Measurements from ENCODE around the gene SLC4A7.

DNA sequence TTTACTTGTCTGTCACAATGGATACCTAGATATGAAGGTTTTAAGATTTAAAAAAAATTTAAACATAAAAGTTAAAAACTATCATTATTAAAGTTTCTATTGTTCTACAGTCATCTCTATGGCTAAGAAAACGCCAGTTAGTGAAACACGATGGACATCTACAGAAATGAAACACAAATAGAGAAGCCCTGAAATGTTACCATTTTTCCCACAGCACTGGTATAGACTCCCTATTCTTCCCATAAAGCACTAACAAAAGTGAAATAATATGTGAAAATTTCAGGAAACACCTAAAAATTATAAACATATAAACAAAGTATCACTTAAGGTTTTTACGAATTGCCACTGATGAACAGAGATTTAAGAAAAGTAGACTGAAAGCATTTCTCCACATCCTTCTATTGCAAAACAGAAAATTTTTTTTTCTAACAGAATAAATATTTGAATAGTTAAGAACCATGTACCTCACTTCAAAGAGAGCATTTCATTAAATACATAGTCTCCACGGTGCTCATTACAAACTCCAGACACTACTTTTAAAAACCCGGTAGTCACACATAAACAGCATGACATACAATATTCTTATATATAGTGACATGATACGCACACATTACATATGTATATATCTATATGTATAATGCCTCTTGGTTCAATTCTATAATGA is 107.9 kb downstream of the SLC4A7 start:
- TF ChIP-seq MTA2 (IDR thresholded peaks at IDR 0.05; ENCODE audit: low read depth): no peak
- TF ChIP-seq, protein P1, sequence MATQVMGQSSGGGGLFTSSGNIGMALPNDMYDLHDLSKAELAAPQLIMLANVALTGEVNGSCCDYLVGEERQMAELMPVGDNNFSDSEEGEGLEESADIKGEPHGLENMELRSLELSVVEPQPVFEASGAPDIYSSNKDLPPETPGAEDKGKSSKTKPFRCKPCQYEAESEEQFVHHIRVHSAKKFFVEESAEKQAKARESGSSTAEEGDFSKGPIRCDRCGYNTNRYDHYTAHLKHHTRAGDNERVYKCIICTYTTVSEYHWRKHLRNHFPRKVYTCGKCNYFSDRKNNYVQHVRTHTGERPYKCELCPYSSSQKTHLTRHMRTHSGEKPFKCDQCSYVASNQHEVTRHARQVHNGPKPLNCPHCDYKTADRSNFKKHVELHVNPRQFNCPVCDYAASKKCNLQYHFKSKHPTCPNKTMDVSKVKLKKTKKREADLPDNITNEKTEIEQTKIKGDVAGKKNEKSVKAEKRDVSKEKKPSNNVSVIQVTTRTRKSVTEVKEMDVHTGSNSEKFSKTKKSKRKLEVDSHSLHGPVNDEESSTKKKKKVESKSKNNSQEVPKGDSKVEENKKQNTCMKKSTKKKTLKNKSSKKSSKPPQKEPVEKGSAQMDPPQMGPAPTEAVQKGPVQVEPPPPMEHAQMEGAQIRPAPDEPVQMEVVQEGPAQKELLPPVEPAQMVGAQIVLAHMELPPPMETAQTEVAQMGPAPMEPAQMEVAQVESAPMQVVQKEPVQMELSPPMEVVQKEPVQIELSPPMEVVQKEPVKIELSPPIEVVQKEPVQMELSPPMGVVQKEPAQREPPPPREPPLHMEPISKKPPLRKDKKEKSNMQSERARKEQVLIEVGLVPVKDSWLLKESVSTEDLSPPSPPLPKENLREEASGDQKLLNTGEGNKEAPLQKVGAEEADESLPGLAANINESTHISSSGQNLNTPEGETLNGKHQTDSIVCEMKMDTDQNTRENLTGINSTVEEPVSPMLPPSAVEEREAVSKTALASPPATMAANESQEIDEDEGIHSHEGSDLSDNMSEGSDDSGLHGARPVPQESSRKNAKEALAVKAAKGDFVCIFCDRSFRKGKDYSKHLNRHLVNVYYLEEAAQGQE (IDR thresholded peaks at IDR 0.05; ENCODE audit: low read depth, low read length): no peak
- TF ChIP-seq, protein P2, sequence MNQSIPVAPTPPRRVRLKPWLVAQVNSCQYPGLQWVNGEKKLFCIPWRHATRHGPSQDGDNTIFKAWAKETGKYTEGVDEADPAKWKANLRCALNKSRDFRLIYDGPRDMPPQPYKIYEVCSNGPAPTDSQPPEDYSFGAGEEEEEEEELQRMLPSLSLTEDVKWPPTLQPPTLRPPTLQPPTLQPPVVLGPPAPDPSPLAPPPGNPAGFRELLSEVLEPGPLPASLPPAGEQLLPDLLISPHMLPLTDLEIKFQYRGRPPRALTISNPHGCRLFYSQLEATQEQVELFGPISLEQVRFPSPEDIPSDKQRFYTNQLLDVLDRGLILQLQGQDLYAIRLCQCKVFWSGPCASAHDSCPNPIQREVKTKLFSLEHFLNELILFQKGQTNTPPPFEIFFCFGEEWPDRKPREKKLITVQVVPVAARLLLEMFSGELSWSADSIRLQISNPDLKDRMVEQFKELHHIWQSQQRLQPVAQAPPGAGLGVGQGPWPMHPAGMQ (IDR thresholded peaks at IDR 0.05; ENCODE audit: borderline replicate concordance): no peak
- no peak for TF ChIP-seq WRNIP1 (IDR thresholded peaks at IDR 0.05; ENCODE audit: borderline replicate concordance, low read depth, low read length)
- TF ChIP-seq NR2F1 (conservative IDR thresholded peaks at IDR 0.05): no peak
- TF ChIP-seq, protein P3, sequence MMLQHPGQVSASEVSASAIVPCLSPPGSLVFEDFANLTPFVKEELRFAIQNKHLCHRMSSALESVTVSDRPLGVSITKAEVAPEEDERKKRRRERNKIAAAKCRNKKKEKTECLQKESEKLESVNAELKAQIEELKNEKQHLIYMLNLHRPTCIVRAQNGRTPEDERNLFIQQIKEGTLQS (IDR thresholded peaks at IDR 0.05; ENCODE audit: borderline replicate concordance, extremely low read depth, low read depth, low read length): no peak

All from GM12878 (cell line).